Medulla oblongata (tissue), 1 donor: Measurements from ENCODE around the gene CHAT.

ENCODE experiments used
- DNase-seq: peaks from one replicate; pipeline ENCODE4 v3.0.0-alpha.2; 2015; ENCODE audit errors: extremely low spot score

CHAT gene

GRCh38 chr10:49688920-49689319 lies 75.1 kb downstream of the CHAT start:
- no peak for DNase-seq

GRCh38 chr10:49689882-49690510 lies 76.2 kb downstream of the CHAT start:
- no peak for DNase-seq

GRCh38 chr10:49690698-49691356 lies 77.0 kb downstream of the CHAT start:
- DNase-seq: no peak

GRCh38 chr10:49691588-49691987 lies 77.8 kb downstream of the CHAT start:
- DNase-seq: no peak

- no peak for DNase-seq
These were observed 80.6 kb downstream of the CHAT start for GRCh38 chr10:49694466-49694865.

GRCh38 chr10:49696311-49696710 lies 82.5 kb downstream of the CHAT start:
- no peak for DNase-seq

- no peak for DNase-seq
These were observed 84.8 kb downstream of the CHAT start for GRCh38 chr10:49698679-49699078.

- DNase-seq: no peak
These were observed 86.4 kb downstream of the CHAT start for GRCh38 chr10:49700211-49700610.

GRCh38 chr10:49700997-49701396 lies 87.2 kb downstream of the CHAT start:
- DNase-seq: no peak

GRCh38 chr10:49707585-49707984 lies 93.7 kb downstream of the CHAT start:
- no peak for DNase-seq

GRCh38 chr10:49709934-49710333 lies 96.1 kb downstream of the CHAT start:
- DNase-seq: no peak

- DNase-seq: no peak
These were observed 97.1 kb downstream of the CHAT start for GRCh38 chr10:49710966-49711365.

- no peak for DNase-seq
These were observed 97.6 kb downstream of the CHAT start for GRCh38 chr10:49711481-49711880.

- no peak for DNase-seq
These were observed 99.4 kb downstream of the CHAT start for GRCh38 chr10:49713266-49713665.
